OCI-LY1 (cell line): ENCODE results near the gene VDR.

Experiments
- CTCF ChIP-seq: fragments of 200-600 bp; sonication (generic), shearing (Covaris generic); IDR thresholded peaks from 2 replicates; pipeline ENCODE4 v1.5.1; 2017; ENCODE audit warnings: mild to moderate bottlenecking, antibody characterized with exemption, low read length, moderate library complexity, mixed read lengths
- EZH2 ChIP-seq: fragments of 200-600 bp; sonication (generic), shearing (Covaris generic); IDR thresholded peaks from 2 replicates; pipeline ENCODE4 v1.8.0; 2017; ENCODE audit warnings: borderline replicate concordance, mixed run types, mild to moderate bottlenecking, antibody characterized with exemption, low read length, moderate library complexity, mixed read lengths

GRCh38 chr12:47896022-47896421 lies 8.8 kb downstream of the VDR start:
- TF ChIP-seq EZH2 (no peak), CTCF (no peak)
